HT1080 (cell line): ENCODE measurements around the gene LMBR1L. TPM values are rescaled to one million over a fixed set of nuclear protein-coding genes. Genes with fewer than 3 reads are reported as not detected.
A peak's percentile ranks its signal among the peaks of the same experiment; 100 is the strongest.
"Not testable (repeated sequence)": the region's sequence is repeated elsewhere in the genome, so short reads cannot be mapped to it uniquely, and the experiment has no call there.

ENCODE experiments used
- DNase-seq: peaks from one replicate; pipeline ENCODE4 v3.0.0-alpha.2; 2015; ENCODE audit warnings: low read depth
- total RNA-seq: library from RNA; depleted of rRNA; stranded (reverse); fragments of >200 nt; shearing (Covaris generic); gene quantifications from 2 replicates; pipeline ENCODE4 v1.2.3, GENCODE V29; 2014

Gene LMBR1L
- total RNA-seq, 1 experiment from 2014 or later, result 32.8 TPM

GRCh38 chr12:49088150-49088931, 22.3 kb downstream of the LMBR1L start:
- DNase-seq, result peak; percentile 94

- no peak for DNase-seq
Measured at GRCh38 chr12:49086116-49086515, 24.5 kb downstream of the LMBR1L start.

- no peak for DNase-seq
Measured at GRCh38 chr12:49084438-49084837, 26.2 kb downstream of the LMBR1L start.

- DNase-seq, result no peak
Measured at GRCh38 chr12:49079793-49080192, 30.9 kb downstream of the LMBR1L start.

- DNase-seq, result no peak
Measured at GRCh38 chr12:49070971-49071370, 39.7 kb downstream of the LMBR1L start.

- DNase-seq, result peak; percentile 98
Measured at GRCh38 chr12:49069507-49070346, 40.9 kb downstream of the LMBR1L start, which contains the start of gene RHEBL1. RHEBL1 (minus strand) TSS chr12:49069979; CDS start chr12:49069785, 194 bp downstream.

- no peak for DNase-seq
Measured at GRCh38 chr12:49068879-49069506, 41.7 kb downstream of the LMBR1L start.

GRCh38 chr12:49066120-49066519, 44.5 kb downstream of the LMBR1L start:
- no peak for DNase-seq

- no peak for DNase-seq
Measured at GRCh38 chr12:49064767-49065152, 45.9 kb downstream of the LMBR1L start.

GRCh38 chr12:49061916-49062315, 48.7 kb downstream of the LMBR1L start:
- not testable (repeated sequence) for DNase-seq

- no peak for DNase-seq
Measured at GRCh38 chr12:49061157-49061650, 49.4 kb downstream of the LMBR1L start.

- peak; percentile 86 for DNase-seq
Measured at GRCh38 chr12:49060237-49061156, 50.1 kb downstream of the LMBR1L start, which contains the start of gene KMT2D. KMT2D (minus strand) TSS chr12:49060794; CDS start chr12:49055324, 5,470 bp downstream.

- no peak for DNase-seq
Measured at GRCh38 chr12:49059299-49060171, 51.1 kb downstream of the LMBR1L start.

- no peak for DNase-seq
Measured at GRCh38 chr12:49059045-49059298, 51.7 kb downstream of the LMBR1L start.

GRCh38 chr12:49058366-49059044, 52.1 kb downstream of the LMBR1L start:
- DNase-seq, result no peak

GRCh38 chr12:49057888-49058287, 52.8 kb downstream of the LMBR1L start:
- no peak for DNase-seq

- peak; percentile 79 for DNase-seq
Measured at GRCh38 chr12:49055978-49056754, 54.5 kb downstream of the LMBR1L start.

GRCh38 chr12:49055092-49055491, 55.6 kb downstream of the LMBR1L start:
- DNase-seq, result no peak
